OCI-M2 (cell line): ENCODE results near the gene IPO5.
A peak's percentile ranks its signal among the peaks of the same experiment; 100 is the strongest.
"Not testable (repeated sequence)": the region's sequence is repeated elsewhere in the genome, so short reads cannot be mapped to it uniquely, and the experiment has no call there.

Experiments
- DNase-seq: peaks from one replicate; lab custom pipeline; 2025; ENCODE audit not compliant: unreplicated experiment; lab: John Stamatoyannopoulos, UW

IPO5 gene

GRCh38 chr13:97948041-97948440 lies 5.4 kb upstream of the IPO5 start:
- DNase-seq = no peak

- DNase-seq = not testable (repeated sequence)
Measured at GRCh38 chr13:97949316-97949715, 4.2 kb upstream of the IPO5 start.

- DNase-seq = no peak
Measured at GRCh38 chr13:97951376-97951775, 2.1 kb upstream of the IPO5 start.

- not testable (repeated sequence) for DNase-seq
Measured at GRCh38 chr13:97952831-97953230, 644 bp upstream of the IPO5 start.

DNA sequence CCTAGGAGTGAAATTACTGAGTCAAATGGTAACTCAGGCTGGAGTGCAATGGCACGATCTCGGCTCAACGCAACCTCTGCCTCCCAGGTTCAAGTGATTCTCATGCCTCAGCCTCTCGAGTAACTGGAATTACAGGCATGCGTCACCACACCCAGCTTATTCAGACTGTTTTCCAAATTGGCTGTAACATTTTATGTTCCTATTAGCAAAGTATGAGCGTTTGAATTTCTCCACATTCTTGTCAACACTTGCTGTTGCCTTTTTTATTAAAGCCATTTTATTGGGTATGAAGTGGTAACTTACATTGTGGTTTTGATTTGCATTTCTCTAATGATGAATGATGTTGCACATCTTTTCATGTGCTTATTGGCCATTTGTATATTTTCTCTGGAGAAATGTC lies 7.9 kb downstream of the IPO5 start:
- DNase-seq = no peak

DNA sequence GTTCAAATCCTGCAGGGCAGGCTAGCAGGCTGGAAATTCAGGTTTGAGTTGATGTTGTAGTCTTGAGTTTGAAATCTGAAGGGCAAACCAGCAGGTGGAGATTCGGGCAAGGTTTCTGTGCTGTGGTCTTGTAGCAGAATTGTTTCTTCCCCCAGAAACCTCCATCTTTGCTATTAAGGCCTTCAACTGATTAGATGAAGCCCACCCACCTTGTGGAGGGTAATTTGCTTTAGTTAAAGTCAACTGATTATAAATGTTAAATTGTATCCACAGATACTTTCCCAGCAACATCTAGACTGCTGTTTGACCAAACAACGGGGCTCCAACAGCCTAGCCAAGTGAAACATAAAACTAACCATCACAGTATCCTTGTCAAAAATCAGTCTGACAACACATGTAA lies 9.4 kb downstream of the IPO5 start:
- DNase-seq = no peak

- DNase-seq = no peak
Measured at GRCh38 chr13:97967226-97967625, 13.8 kb downstream of the IPO5 start.

DNA sequence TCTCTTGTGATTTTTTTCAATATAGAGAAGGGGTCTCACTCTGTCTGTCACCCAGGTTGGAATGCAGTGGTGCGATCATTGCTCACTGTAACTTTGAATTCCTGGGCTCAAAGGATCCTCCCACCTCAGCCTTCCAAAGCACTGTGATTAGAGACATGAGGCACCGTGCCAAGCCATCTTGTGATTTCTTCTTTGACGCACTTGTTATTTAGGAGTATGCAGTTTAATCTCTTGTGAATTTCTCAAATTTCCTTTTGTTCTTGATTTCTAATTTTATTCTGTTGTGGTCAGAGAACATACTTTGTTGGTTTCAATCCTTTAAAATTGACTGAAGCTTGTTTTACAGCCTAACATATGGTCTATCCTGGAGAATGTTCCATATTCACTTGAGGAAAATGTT lies 14.5 kb downstream of the IPO5 start:
- no peak for DNase-seq

GRCh38 chr13:97971519-97971918 lies 18.0 kb downstream of the IPO5 start:
- no peak for DNase-seq

DNA sequence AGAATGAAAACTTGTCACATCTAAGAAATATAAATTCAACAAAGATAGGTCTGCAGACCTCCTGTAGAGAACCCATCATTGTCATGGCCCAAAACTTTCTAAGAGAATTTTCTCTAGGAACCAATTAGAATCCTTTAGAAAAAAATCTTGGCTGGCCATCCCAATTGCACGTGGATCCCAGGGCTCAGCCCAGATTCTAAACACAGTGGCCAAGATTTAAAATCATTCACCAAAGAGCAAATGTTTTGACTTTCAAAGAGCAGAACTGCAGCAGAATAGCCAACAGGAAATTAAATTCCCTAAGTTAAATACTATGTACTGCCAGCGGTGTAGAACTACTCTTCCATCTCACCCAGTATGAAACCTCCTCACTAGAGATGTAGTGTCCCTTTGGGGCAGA lies 21.3 kb downstream of the IPO5 start:
- DNase-seq = no peak

- DNase-seq = no peak
Measured at GRCh38 chr13:97975280-97975847, 21.9 kb downstream of the IPO5 start.

DNA sequence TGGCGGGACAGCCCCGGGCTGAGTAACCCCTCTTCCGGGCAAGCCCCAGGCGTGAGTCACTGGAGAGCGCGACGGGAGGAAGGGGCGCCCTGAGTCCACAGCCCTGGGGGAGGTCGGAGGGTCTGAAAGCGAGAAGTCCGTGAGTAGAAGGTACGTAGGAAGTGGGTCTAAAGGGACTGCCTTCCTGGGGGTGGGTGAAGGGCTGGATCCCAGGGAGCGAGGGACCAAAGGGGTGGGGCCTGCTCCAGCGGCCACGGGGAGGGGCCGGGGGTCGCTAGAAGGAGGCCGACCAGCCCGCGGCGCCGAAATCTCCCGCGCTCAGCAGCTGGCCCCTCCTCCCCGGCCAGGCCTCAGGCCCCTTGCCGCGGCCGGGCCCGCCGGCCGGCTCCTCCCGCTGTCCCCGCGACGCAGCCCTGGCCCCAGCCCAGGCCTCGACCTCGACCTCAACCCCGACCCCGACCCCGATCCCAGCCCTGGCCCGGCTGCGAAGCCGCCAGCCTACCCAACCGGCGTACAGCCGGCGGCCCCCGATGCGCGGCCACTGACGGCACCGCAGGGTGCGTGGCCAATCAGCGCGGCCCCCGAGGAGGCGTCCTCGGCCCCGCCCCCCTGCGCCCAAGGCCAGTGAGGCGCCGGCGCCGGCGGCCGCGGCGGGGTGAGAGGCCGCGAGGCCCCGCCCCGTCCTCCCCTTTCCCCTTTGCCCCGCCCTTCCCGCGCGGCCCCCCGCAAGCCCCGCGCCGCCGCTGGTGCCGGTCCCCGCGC lies 22.6 kb downstream of the IPO5 start:
- peak; percentile 35 for DNase-seq

DNA sequence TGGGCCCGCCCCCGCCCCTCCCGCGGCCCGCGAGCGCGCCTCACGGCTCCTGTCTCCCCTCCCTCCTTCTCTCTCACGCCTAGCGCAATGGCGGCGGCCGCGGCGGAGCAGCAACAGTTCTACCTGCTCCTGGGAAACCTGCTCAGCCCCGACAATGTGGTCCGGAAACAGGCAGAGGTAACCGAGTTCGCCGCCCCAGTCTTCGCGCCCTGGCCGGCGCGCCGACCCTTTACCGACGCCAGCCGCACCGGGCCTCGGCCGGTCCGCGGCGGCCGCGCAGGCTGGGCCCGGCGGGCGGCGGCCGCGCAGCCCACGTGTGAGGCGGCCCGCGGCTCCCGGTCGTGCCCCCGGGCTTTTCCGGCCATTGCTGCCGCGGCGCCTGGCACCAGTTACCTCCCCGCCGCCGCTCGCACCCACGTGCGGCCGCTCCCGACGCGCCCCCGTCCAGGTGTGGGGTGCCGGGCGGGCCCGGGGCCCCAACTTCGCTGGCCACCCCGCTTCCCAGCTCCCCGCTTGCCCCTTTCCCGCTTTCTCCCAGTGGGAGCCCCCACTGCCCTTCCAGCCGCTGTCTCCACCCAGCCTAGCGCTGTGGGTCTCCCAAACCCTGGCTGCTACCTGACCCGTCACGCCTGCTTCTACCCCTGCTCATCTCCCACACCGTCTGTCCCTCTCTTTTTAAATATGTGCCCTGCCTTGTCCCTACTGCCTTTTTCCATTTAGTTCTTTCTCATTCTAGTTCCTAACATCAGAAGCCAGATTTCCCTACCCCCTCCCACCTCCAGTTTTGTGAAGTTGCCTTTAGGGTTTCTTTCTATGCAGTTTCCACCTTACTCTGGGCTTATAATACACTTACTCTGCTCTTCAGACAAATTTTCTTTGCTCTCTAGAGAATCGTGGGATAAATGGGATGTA lies 23.4 kb downstream of the IPO5 start:
- DNase-seq = no peak

DNA sequence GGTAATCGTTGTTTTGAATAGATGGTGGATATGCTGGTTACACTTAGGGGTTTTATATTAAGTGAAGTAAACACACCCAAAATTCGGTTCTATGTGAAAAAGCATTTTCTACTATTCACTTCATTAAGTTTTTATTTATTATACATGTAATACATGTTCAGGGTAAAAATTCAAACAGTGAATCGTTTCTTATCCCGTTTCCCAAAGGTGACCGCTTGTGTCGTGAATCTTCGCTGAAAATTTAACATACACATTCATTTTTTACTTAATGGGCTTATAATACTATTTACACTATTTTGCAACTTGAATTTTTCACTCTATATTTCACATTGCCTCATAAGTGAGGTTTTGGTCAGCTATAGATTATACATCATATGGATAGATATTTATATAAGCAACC lies 24.5 kb downstream of the IPO5 start:
- no peak for DNase-seq

- no peak for DNase-seq
Measured at GRCh38 chr13:97978651-97979050, 25.2 kb downstream of the IPO5 start.

DNA sequence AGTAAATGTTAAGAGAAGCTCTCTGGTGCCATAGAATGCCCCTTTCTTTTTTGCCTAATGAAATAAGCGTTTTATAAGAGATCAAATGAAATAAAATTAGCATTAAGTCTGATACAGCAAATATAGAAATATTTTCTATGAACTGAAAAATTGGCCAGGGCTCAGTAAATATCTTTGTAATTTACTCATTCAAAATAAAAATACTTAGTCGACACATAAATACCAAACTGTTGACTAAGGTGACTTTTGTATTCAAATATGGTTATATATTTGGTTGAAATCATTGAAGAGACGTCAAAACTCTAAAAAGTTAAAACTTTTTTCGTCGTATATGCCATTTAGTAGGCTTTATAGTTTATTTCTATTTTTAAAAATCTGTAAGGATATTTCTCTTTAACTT lies 25.6 kb downstream of the IPO5 start:
- no peak for DNase-seq

DNA sequence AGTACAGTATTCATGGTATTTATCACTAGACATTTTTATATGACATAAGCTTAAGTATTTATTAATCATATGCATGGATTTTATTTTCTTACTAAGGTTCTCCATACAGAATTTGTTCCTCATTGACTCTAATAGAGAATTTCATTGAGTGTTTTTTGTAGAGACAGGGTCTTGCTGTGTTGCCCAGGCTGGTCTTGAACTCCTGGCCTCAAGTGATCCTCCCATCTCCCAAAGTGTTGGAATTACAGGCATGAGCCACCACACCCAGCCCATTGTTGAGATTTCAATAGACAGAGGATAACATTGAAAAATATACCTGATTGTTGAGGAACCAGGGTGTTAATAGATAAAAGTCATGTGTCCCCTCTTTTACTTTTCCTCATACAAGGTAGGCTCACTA lies 26.1 kb downstream of the IPO5 start:
- no peak for DNase-seq

DNA sequence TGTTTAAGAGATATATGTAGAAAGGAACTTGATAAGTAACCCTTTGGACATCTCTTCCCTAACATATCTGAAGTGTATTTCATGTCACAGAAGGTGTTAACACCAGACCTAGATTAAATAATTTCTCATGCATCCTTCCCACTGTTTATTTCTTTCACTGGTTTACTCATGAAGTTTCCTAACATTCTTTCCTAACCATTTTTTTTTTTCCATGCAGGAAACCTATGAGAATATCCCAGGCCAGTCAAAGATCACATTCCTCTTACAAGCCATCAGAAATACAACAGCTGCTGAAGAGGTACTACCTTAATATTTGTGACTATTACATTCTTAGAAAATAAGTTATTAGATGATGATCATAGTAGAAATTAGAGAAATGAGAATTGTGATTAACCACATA lies 28.8 kb downstream of the IPO5 start:
- DNase-seq = no peak

DNA sequence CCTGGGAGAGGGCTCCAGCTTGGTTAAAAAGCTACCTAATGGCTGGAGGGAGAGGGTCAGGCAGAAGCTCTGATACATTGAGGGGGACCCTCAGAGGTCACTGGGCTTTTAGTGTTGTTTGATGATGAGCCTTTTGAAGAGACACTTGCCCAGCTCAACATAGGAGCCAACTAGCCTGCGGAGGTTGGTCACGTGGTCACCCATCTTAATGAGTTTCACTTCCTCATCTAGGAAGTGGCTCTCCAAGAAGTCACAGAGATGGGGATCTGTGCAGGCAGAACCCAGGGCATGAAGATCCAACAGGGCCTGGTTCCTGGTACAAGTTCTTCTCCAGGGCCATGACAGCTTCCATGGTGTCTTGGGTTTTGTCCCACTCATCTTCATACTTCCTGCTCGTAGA lies 33.4 kb downstream of the IPO5 start:
- no peak for DNase-seq

- no peak for DNase-seq
Measured at GRCh38 chr13:97999653-98000052, 46.2 kb downstream of the IPO5 start.

- no peak for DNase-seq
Measured at GRCh38 chr13:98004107-98004506, 50.6 kb downstream of the IPO5 start.

GRCh38 chr13:98004997-98005396 lies 51.5 kb downstream of the IPO5 start:
- DNase-seq = not testable (repeated sequence)
